ENCODE results near the gene CEP104.

DNA sequence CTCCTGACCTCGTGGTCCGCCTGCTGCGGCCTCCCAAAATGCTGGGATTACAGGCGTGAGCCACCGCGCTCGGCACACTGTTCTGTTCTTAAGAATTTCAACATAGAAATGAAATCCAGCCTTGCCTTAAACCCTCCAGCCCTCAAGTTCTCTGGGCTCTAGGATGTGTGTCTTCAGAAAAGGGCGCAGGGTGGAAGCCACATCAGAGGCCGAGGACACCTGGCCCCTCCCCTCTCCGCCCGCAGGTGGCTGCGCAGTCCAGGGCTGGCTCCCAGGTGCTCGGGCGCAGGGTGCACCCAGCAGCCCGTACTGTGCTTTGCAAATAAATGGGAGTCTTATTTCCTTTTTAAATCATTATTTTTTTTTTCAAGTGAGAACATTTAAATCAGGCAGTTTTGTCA is 45.1 kb upstream of the CEP104 start:
- TF ChIP-seq, protein P1, sequence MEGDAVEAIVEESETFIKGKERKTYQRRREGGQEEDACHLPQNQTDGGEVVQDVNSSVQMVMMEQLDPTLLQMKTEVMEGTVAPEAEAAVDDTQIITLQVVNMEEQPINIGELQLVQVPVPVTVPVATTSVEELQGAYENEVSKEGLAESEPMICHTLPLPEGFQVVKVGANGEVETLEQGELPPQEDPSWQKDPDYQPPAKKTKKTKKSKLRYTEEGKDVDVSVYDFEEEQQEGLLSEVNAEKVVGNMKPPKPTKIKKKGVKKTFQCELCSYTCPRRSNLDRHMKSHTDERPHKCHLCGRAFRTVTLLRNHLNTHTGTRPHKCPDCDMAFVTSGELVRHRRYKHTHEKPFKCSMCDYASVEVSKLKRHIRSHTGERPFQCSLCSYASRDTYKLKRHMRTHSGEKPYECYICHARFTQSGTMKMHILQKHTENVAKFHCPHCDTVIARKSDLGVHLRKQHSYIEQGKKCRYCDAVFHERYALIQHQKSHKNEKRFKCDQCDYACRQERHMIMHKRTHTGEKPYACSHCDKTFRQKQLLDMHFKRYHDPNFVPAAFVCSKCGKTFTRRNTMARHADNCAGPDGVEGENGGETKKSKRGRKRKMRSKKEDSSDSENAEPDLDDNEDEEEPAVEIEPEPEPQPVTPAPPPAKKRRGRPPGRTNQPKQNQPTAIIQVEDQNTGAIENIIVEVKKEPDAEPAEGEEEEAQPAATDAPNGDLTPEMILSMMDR (optimal IDR thresholded peaks at IDR 0.05 in 1 of 3, IDR thresholded peaks at IDR 0.05 in 1 of 3, conservative IDR thresholded peaks at IDR 0.05 in 1 of 3; ENCODE audit: extremely low read depth in 1 of 3, insufficient read depth in 2 of 3, low read length in 3 of 3): no peak
- TF ChIP-seq EZH2 (IDR thresholded peaks at IDR 0.05; ENCODE audit: low read length): no peak

Data from keratinocyte (primary cell).